HG03469 (cell line): Measurements from ENCODE around the gene PLEKHA6.

Source experiments
- ATAC-seq: cut with Tn5 transposase; IDR thresholded peaks from one replicate; pipeline ENCODE4 v1.9.1; 2021; ENCODE audit warnings: mild to moderate bottlenecking, moderate library complexity, moderate number of reproducible peaks; ENCODE audit not compliant: unreplicated experiment

The PLEKHA6 gene

GRCh38 chr1:204287466-204287891, 72.2 kb downstream of the PLEKHA6 start:
- ATAC-seq: no peak

GRCh38 chr1:204286831-204287421, 72.8 kb downstream of the PLEKHA6 start:
- no peak for ATAC-seq

DNA sequence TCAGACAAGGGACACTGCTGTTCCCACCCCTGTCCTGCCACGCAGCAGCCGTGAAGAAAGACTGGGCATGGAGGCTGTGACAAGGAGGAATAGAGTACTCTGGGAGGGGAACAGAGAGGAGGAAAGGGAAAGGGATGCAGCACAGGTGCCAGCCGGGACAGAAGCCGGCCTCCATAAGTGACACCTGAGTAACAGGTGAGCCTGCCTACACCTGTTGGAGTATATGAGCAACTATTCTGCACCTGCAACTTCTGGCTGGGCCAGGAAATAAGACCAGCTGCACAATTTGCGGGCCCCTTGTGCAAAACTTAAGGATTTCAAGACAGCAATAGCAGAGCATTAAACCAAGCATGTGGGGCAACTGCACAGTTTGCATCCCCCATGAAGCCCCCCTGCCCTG, 73.4 kb downstream of the PLEKHA6 start:
- no peak for ATAC-seq

GRCh38 chr1:204285436-204286305, 74.1 kb downstream of the PLEKHA6 start:
- no peak for ATAC-seq

DNA sequence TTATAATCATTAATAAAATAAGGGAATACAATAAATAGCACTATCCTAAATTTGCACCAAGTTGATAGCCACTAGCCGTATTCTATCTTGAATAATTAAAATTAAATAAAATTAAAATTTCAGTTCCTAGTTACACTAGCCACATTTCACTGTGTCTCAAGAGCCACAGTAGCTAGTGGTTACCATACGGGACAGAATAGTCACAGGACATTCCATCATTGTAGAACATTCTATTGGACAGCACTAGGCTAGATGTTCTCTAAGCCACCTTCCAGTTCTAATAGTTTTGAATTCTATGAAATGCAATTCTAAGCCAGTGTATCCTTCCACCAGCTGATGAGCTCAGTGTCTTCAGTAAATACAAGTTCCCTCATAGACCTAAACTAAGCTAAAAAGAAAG, 74.8 kb downstream of the PLEKHA6 start:
- no peak for ATAC-seq

GRCh38 chr1:204283711-204284651, 75.7 kb downstream of the PLEKHA6 start:
- no peak for ATAC-seq

DNA sequence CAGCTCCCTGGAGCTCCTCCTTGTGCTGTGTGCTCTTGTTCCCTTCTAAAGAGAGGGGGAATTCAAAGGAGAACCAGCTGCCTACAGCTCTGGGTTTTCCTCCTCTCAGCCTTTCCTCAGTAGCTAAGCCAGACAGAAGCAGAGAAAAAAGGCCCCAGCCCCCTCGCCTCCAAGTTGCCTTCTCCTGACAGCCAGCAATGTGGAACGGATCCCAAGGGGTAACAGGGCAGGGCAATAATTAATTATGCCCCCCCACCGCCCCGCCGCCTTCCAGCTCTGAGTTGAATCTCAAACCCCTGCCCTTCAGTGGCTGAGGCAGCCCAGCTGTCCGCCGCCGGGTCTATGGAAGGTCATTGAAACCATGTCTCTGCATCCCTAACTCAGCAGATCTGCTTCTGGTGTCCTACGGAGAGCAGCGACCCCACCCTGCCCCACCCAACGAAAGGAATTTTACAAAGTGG, 76.9 kb downstream of the PLEKHA6 start:
- ATAC-seq: no peak

DNA sequence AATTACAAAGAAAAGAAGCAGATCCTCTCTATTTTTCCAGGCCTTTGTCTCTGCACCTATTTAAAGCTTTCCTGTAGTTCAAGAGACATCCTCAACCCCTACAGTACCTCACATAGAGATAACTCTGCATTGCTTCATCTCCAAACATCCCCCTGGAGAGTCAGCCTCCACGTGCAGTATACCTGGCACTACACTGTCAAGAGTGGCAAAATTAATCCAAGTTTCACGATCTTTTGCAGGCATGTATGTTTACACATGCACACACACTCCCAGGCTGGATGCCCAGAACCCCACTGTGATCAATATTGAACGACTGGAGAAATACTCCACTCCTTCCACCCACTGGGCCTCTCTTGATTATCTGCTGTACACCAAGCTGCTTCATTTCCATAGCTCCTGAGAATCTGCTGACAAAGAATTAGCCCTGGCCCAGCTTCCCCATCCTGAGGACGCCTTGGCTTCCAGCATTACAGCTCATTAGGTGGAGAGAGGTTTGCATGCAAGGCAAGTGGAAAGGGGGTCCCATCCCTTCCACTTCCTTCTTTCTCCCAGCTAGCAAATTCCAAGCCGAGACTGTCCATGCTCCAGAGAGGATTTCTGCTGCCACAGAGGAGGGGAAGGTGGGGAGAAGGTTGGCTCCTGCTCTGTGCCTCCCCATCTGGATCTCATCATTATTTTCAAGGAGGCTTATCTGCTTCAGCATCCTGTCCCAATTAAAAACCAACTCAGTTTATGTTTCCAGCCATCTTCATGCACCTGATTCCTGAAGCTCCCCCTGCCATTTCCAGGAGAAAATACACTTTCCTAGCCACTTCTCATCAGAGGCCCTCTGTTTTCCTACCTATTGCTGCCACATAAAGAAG, 79.4 kb downstream of the PLEKHA6 start:
- ATAC-seq: no peak

DNA sequence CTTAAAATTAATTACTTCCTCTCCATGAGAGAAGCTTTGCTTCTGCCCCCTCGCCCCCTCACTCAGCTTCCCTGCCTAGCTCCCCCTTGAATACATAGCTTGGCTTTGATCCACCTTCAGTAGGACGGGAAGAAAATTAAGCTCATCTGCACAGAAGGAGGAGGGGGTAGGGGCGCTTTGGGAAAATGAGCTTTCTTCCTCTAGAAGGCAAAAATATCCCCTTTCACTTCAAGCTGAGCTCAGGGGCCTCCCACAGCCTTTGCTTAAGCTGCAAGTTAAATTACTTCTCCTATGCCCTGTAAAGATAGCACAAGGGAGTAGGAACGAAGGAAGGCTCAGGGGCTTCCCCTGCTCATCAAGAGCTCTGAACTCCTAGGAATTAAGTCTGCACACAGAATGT, 80.8 kb downstream of the PLEKHA6 start:
- no peak for ATAC-seq

DNA sequence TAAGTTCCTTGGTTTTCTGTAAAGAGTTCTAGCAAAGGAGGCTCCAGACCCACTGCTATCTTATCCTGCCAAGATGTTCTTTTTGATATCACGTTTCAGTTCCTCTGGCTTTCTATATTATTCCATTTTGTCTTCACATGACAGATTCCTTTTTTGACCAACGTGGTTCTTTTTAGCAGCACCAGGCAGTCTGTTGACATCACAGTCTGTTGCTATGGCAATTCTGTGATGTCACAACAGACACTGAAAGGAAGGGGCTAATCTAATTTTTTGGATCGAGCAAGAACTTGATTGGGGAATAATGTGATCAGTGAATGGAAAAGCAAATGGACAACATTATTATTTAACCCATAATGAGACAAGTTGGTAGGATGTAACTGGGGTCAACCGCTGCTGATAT, 81.5 kb downstream of the PLEKHA6 start:
- no peak for ATAC-seq

DNA sequence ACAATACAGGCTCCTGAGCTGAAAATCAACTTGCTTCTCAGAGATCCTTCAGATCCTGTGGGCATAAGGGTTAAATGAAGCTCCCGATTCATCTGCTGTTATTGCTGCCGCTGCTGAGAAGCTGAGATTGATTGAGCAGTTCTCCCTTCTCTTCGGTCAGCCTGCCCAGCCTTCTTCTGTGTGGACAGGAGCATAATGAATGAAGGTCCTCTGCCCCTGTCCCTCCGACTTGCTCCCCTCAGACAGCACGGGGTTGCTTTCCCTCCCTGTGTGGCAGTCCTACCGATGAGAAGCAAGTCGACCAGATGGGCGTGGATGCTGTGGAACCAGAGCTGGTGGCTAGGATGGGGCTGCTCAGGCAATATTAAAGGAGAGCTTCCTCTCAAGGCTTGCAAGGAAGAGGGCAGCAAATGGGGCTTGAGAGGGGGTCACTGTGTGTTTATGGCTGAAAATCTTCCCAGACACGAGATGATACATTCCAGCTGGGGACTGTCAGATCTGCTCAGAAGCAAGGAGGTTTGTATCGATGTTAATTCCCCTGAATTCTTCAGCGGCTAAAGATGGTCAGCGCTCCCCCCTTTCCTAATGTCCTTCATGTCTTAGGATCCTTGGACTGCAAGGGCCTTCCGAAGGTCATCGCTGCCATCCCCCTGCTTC, 82.0 kb downstream of the PLEKHA6 start:
- no peak for ATAC-seq

GRCh38 chr1:204275695-204276370, 83.9 kb downstream of the PLEKHA6 start:
- no peak for ATAC-seq

GRCh38 chr1:204274446-204274845, 85.3 kb downstream of the PLEKHA6 start:
- no peak for ATAC-seq

DNA sequence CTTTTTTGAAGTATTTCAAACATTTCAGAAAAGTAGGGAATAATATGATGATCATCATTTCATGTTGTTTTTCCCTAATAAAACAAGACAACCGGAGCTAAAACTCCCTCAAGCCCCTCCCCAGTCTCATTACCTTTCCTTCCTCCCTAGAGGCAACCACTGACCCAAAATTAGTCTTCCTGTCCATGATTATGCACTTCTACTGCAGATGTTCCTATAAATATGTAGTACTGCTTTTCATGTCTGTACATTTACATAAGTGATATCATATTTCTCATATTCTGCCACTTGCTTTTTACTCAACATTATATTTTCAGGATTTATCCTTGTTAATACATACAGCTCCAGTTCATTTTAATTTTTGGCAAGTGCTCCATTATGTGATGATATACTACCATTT, 87.2 kb downstream of the PLEKHA6 start:
- no peak for ATAC-seq

GRCh38 chr1:204271970-204272369, 87.8 kb downstream of the PLEKHA6 start:
- no peak for ATAC-seq

DNA sequence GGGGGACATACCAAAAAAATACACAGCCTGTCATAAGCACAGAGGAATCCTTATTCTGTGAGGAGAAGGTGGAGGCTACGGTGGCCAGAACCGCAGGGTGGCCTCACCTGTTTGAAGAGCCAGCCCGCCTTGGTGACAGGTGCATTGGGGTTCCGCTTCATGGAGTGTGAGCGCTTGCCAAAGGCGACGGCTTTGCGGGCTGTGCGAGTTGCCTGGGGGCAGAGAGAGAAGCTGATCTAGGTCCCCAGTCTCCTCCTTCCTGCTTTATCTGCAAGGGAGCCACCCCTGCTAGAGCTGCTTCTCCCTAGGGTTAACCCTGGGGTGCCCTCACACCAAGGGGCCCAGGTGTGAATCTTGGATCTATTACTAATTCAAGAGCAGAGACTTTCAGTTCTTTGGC, 91.6 kb downstream of the PLEKHA6 start:
- no peak for ATAC-seq

- no peak for ATAC-seq
Measured at GRCh38 chr1:204267191-204267601, 92.5 kb downstream of the PLEKHA6 start.

DNA sequence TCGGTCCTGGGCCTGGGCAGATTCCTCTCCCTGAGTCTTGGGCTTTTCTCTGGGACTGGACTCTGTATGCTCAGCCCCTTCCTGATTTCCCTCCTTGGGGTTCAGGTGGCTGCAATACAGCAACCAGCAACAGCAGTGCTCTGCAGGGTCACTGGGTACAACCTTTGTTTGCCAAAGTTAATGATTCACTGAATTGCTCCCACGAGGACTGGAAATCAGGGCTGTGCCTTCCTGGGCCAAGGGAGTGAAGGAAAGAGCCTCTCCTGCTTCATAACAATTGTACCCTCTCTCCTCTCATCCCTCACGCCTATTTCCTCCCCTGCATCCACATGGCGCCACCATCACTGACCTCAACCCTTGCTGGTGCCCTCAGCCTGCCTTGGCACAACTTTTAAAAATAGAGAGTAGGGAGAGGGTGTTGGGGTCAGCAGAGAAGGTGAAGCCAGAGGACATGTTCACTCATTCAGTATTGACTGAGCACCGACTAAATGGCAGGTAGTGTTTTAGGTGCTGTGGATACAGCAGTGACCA, 93.2 kb downstream of the PLEKHA6 start:
- no peak for ATAC-seq

DNA sequence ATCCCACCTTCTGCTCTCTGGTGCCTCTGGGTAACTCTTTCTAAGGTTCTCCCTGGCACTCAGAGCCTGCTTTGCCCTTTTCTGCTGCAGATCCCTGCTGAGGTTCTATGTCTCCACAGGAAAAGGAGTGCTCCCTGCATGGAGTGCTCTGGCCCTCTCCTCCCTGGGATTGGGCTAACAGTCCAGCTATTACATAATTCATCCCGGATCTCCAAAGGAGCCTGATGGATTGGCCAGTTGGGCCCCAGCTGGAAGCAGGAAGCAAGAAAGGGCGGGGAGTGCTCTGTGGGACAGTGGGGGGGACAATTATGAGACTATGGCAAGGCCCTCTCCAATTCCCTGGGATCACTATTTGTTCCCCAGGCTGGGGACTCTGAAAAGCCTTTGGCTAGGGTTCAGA, 94.1 kb downstream of the PLEKHA6 start:
- ATAC-seq: no peak
